K562 (cell line): ENCODE results near the gene FST. TPM values are rescaled to one million over a fixed set of nuclear protein-coding genes. Genes with fewer than 3 reads are reported as not detected.

ENCODE experiments used
- MLLT1 ChIP-seq, 2 experiments: fragments of 450-650 bp; IDR thresholded peaks; 2 replicates each; pipeline ENCODE4 v1.6.1; 2016
- PPARD ChIP-seq: fragments of 250-450 bp; sonication (Bioruptor Pico); IDR thresholded peaks from 2 replicates; pipeline ENCODE4 v1.8.0; 2022; ENCODE audit warnings: inconsistent platforms, mild to moderate bottlenecking, moderate library complexity
- SP2 ChIP-seq: IDR thresholded peaks from 2 replicates; pipeline ENCODE4 v1.6.1; 2011; ENCODE audit warnings: mild to moderate bottlenecking, low read depth, low read length, moderate library complexity; ENCODE audit not compliant: poor library complexity, severe bottlenecking; ENCODE audit errors: extremely low read depth
- ZNF449 ChIP-seq: fragments of 250-450 bp; sonication (Bioruptor Pico); IDR thresholded peaks from 2 replicates; pipeline ENCODE4 v1.8.0; 2022; ENCODE audit warnings: moderate library complexity, mild to moderate bottlenecking, inconsistent platforms
- ZNF512 ChIP-seq: IDR thresholded peaks from 2 replicates; pipeline ENCODE4 v1.6.1; 2016; ENCODE audit warnings: missing genetic modification characterization, missing compliant biosample characterization
- polyA plus RNA-seq, 8 experiments: library from polyadenylated mRNA; depleted of rRNA in 4 of 8; stranded (reverse) in 5 of 8; unstranded in 3 of 8; fragments of >200 nt; fragmentation: Nextera tagmentation in 2 of 8; fragmentation: Illumina TruSeq in 1 of 8; extraction: Ambion mirVana in 2 of 8; extraction: Trizol in 1 of 8; gene quantifications; 2 replicates each; pipeline versions ENCODE4 v1.2.1 to v1.2.3, GENCODE V29; 2011 to 2014; ENCODE audit warnings: inconsistent platforms in 1 of 8, missing spikeins in 1 of 8
- total RNA-seq, 7 experiments: library from RNA; depleted of rRNA in 6 of 7; stranded (reverse); fragments of >200 nt in 6 of 7; fragmentation: Illumina TruSeq in 2 of 7; extraction: Trizol in 2 of 7; gene quantifications; 2 replicates each; pipeline versions ENCODE4 v1.2.1 to v1.2.3, GENCODE V29; 2011 to 2021; ENCODE audit warnings: low replicate concordance in 1 of 7

FST gene
- total and polyA plus RNA-seq, 9 of the 15 experiments (the other 6 are each of a cell fraction or from before 2014, with no cell fraction given) = 0.03 to 0.27 TPM; not detected in 7

- no peak for TF ChIP-seq ZNF449 (CRISPR knock-in tag)
- no peak for TF ChIP-seq MLLT1 (IDR thresholded peaks at IDR 0.05)
- TF ChIP-seq ZNF512 = no peak
- TF ChIP-seq SP2 = no peak
- no peak for TF ChIP-seq PPARD (CRISPR knock-in tag)
These were observed 45.9 kb upstream of the FST start (continued) for GRCh38 chr5:53434541-53434940.
